HepG2 (cell line): ENCODE results near the gene VPS25. TPM values are rescaled to one million over a fixed set of nuclear protein-coding genes. Genes with fewer than 3 reads are reported as not detected.
A peak's percentile ranks its signal among the peaks of the same experiment; 100 is the strongest.

Experiments
- FOXO4 ChIP-seq: sonication (generic); formaldehyde crosslinking; conservative IDR thresholded peaks from 2 replicates; pipeline ENCODE4 v1.8.1; 2023; ENCODE audit warnings: missing genetic modification reagents
- IKZF1 ChIP-seq: fragments of 450-650 bp; IDR thresholded peaks from 2 replicates; pipeline ENCODE4 v1.7.1; 2016
- KLF16 ChIP-seq, 2 experiments: sonication (generic) in 1 of 2; formaldehyde crosslinking in 1 of 2; IDR thresholded peaks; 2 replicates each; pipeline versions ENCODE4 v1.6.1 to v1.8.0; 2016 to 2023; ENCODE audit warnings: missing genetic modification reagents in 2 of 2, missing compliant biosample characterization in 1 of 2
- MED13 ChIP-seq: sonication (generic); formaldehyde crosslinking; IDR thresholded peaks from 2 replicates; pipeline ENCODE4 v1.5.0; 2020; ENCODE audit warnings: missing genetic modification reagents
- NFATC3 ChIP-seq: sonication (generic); formaldehyde crosslinking; IDR thresholded peaks from 2 replicates; pipeline ENCODE4 v1.5.1; 2020; ENCODE audit warnings: mild to moderate bottlenecking, missing genetic modification reagents
- NFKBIZ ChIP-seq: IDR thresholded peaks from 2 replicates; pipeline ENCODE4 v1.6.1; 2018; ENCODE audit warnings: missing genetic modification reagents, missing compliant biosample characterization
- PHF5A ChIP-seq: IDR thresholded peaks from one replicate; pipeline ENCODE4 v1.6.1; 2018; ENCODE audit warnings: low read depth, missing genetic modification reagents; ENCODE audit not compliant: unreplicated experiment
- POLR2AphosphoS5 ChIP-seq: IDR thresholded peaks from 2 replicates; pipeline ENCODE4 v1.6.1; 2012; ENCODE audit warnings: low read depth, low read length
- PRDM10 ChIP-seq: sonication (generic); formaldehyde crosslinking; IDR thresholded peaks from 2 replicates; pipeline ENCODE4 v1.4.0; 2020; ENCODE audit warnings: low read depth, missing genetic modification reagents
- SMAD1 ChIP-seq: sonication (generic); formaldehyde crosslinking; IDR thresholded peaks from 2 replicates; pipeline ENCODE4 v1.4.0; 2020; ENCODE audit warnings: missing genetic modification reagents, low read depth, mild to moderate bottlenecking, borderline replicate concordance
- SMYD3 ChIP-seq: sonication (generic); formaldehyde crosslinking; IDR thresholded peaks from 2 replicates; pipeline ENCODE4 v1.8.1; 2023; ENCODE audit warnings: mild to moderate bottlenecking, missing genetic modification reagents
- ZBTB3 ChIP-seq: sonication (generic); formaldehyde crosslinking; IDR thresholded peaks from 2 replicates; pipeline ENCODE4 v1.4.0; 2020; ENCODE audit warnings: low read depth, mild to moderate bottlenecking, moderate library complexity, missing genetic modification reagents, borderline replicate concordance
- ZKSCAN8 ChIP-seq: IDR thresholded peaks from 2 replicates; pipeline ENCODE4 v1.6.1; 2016; ENCODE audit warnings: borderline replicate concordance, missing genetic modification reagents, missing compliant biosample characterization
- ZNF264 ChIP-seq: sonication (generic); formaldehyde crosslinking; IDR thresholded peaks from 2 replicates; pipeline ENCODE4 v1.4.0; 2020; ENCODE audit warnings: missing genetic modification reagents
- ZNF441 ChIP-seq: sonication (generic); formaldehyde crosslinking; IDR thresholded peaks from 2 replicates; pipeline ENCODE4 v1.7.0; 2021; ENCODE audit warnings: missing genetic modification reagents, borderline replicate concordance
- ZNF597 ChIP-seq: sonication (generic); formaldehyde crosslinking; IDR thresholded peaks from 2 replicates; pipeline ENCODE4 v1.5.0; 2020; ENCODE audit warnings: missing genetic modification reagents
- ZNF646 ChIP-seq: sonication (generic); formaldehyde crosslinking; IDR thresholded peaks from 2 replicates; pipeline ENCODE4 v1.9.0; 2021; ENCODE audit warnings: mild to moderate bottlenecking, missing genetic modification reagents
- ZNF839 ChIP-seq: sonication (generic); formaldehyde crosslinking; IDR thresholded peaks from 2 replicates; pipeline ENCODE4 v1.4.0; 2020; ENCODE audit warnings: missing genetic modification reagents, mild to moderate bottlenecking, borderline replicate concordance
- polyA plus RNA-seq, 8 experiments: library from polyadenylated mRNA; depleted of rRNA in 3 of 8; stranded (reverse) in 7 of 8; unstranded in 1 of 8; fragments of >200 nt; fragmentation: Illumina TruSeq in 4 of 8; extraction: Trizol in 4 of 8; gene quantifications; 2 replicates each; pipeline versions ENCODE4 v1.2.1 to v1.2.3, GENCODE V29; 2011 to 2016; ENCODE audit warnings: low read depth in 4 of 8, missing spikeins in 1 of 8, mixed read lengths in 1 of 8; ENCODE audit not compliant: insufficient read depth in 1 of 8
- total RNA-seq, 5 experiments: library from RNA; depleted of rRNA; stranded (reverse); fragments of >200 nt; fragmentation: Illumina TruSeq; extraction: Trizol; gene quantifications; 2 replicates each; pipeline ENCODE4 v1.2.3, GENCODE V29; 2016; ENCODE audit warnings: low read depth in 1 of 5

The VPS25 gene
- total and polyA plus RNA-seq, 2 of the 13 experiments (the other 11 are each of a cell fraction or from before 2014, with no cell fraction given): 161 to 249 TPM

- no peak for TF ChIP-seq PRDM10 (CRISPR knock-in tag)
- TF ChIP-seq SMAD1 (CRISPR knock-in tag): no peak; the same call in 1 of the 2 replicates
- TF ChIP-seq IKZF1: no peak
- TF ChIP-seq FOXO4 (CRISPR knock-in tag): peak; percentile 99
- TF ChIP-seq POLR2AphosphoS5: peak; percentile 90
- no peak for TF ChIP-seq ZBTB3
- no peak for TF ChIP-seq ZNF839 (CRISPR knock-in tag)
- TF ChIP-seq NFATC3 (CRISPR knock-in tag): peak; percentile 85
- TF ChIP-seq SMYD3 (CRISPR knock-in tag): no peak; the same call in 1 of the 2 replicates
- TF ChIP-seq ZNF597 (CRISPR knock-in tag): no peak
- TF ChIP-seq ZNF264: peak; percentile 26; the same call in 1 of the 2 replicates
- TF ChIP-seq ZNF441 (CRISPR knock-in tag): no peak
- no peak for TF ChIP-seq ZKSCAN8 (CRISPR knock-in tag)
- no peak; the same call in 1 of the 2 replicates for TF ChIP-seq MED13 (CRISPR knock-in tag)
- 0 out of 2 replicates have a peak, but pooled peaks have one; percentile 22 for TF ChIP-seq ZNF646
- no peak; a peak in 1 of 4 replicates for TF ChIP-seq KLF16 (CRISPR knock-in tag; IDR thresholded peaks at IDR 0.05)
- no peak for TF ChIP-seq NFKBIZ (CRISPR knock-in tag)
- TF ChIP-seq PHF5A (CRISPR knock-in tag): no peak
These were observed 28.9 kb upstream of the VPS25 start (continued) for GRCh38 chr17:42744283-42744805.
